GM21526 (cell line): ENCODE results near the gene ACTC1.

Experiments used
- ATAC-seq: cut with Tn5 transposase; IDR thresholded peaks from one replicate; pipeline ENCODE4 v1.9.1; 2021; ENCODE audit warnings: moderate library complexity; ENCODE audit not compliant: unreplicated experiment, low FRiP score

The ACTC1 gene

DNA sequence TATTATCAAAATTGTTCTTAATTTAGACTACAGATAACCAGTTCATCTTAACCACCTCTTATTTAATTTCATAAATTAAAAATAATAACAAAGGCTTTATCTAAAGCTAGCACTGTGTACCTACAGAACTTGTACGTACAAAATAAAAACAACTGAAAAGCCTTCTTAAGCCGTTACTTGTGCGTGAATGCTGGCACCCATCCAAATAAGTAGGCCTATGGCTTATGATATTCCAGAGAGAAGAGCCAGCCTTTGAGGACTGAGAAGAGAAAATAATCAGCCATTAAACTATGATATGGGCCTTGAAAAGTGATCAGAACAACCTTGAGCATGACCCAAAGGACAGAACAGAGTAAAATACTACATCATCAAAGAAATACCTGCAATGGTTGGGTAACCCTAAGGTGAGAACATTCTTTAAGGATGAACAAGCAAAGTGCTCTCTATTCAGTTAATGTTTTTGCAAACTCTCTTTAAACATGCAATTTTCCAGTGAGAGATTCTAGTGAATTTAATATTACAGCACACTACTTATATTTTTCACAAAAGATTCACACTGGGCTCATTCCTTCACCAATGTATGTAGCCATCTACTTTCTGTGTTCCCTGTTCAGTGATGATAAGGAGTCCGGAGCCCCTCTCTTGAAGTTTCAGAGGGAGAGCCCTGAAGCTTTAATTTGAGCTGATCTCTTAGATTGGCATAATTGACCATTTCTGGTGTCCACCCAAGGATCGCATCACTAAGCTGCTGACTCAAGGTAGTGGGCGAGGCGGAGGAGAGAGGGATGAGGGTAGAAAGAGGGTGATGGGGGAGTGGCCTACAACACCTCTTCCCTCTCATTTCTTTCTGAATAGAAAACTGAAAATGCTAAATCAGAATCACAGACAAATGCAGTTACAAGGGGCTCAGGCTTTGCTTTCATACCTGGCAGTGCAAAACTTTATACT lies 7.7 kb upstream of the ACTC1 start:
- ATAC-seq: no peak

DNA sequence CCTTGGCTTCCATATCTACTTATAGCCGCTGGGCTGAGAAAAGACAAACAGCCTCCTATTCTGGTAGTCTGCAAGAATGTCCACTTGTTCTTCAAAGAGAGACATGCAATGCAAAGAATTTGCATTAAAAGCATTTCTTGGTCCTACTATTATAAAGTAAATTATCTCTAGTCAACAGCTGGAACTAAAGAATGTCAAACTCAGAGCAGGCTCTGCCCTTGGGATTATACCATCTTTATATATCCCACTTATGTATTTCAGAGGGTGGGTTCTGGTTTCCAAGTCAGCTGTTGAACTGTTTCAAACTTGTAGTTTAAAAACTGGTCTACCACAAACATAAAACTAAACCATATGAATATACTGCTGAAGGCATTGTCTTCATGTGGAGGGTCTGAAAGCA lies 7.0 kb upstream of the ACTC1 start:
- no peak for ATAC-seq

- no peak for ATAC-seq
Measured at GRCh38 chr15:34799149-34800101, 4.1 kb upstream of the ACTC1 start.

DNA sequence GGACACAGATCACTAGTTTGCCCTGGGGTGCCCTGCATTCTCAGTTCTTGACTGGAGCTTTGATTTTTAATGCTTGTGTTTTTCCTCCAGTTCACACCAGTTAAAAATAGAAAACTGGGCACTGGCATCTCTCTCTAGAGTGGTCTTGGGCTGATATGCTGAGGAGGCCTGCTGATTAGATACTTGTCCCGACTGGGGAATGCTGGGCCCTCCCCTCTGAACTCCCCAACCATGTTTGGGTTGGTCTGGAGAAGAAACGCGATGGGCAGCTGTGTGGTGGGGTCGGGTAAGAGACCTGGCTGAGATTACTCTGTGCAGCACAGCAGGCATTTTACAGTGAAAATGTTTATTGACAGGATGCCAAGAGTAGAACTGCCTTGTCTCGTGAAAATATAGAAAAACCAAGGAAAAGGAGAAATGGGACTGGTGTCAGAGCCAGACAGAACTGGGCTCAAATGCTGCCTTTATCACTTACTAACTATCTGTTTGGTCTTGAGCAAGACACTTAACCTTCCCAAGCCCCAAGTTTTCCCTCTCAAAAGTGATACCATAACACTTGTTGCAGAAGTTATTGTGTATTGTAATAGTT lies 1.6 kb upstream of the ACTC1 start:
- ATAC-seq: no peak

DNA sequence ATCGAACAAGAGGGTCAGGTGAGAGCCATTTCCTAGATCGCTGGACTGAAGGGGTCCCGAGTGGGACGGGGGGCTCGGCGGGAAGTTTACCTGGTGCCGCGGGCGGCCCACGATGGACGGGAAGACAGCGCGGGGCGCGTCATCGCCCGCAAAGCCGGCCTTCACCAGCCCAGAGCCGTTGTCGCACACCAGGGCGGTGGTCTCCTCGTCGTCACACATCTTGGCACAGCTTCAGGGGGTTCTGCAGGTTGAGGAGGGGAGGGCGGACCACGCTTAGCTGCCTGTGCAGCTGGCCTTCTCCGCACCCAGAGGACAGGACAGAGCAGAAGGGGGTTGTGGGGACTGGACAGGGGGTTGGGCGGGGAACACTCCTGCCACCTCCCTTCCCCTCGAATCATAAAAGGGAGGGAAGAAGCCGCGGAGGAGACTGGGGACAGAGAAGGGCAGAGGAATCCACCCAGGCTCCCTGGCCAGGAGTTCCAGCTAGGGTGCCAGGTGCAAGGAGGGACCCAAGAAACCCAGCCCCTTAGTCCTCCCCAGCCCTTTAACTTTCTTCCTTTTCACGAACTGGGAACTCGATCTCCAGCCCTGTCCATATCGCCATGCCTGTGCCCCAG lies 651 bp downstream of the ACTC1 start:
- ATAC-seq: no peak

DNA sequence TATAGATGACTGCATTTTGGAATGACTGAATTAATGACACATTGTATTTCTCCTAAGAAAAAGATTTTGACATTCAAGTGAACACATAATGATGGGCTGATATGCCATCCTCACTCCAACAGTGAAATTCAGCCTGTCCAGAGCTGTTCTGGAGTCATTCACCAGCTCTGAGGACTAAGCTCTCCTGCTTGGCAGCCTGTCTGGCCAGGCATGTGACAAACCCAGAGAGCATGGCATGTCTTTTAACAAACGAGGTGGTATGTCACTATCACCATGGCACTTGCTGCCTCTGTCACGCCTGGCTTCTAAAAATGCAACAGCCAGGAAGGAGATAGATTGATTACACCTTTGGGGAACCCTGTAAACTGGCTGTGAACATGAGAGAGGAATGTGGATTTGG lies 1.4 kb downstream of the ACTC1 start:
- no peak for ATAC-seq

DNA sequence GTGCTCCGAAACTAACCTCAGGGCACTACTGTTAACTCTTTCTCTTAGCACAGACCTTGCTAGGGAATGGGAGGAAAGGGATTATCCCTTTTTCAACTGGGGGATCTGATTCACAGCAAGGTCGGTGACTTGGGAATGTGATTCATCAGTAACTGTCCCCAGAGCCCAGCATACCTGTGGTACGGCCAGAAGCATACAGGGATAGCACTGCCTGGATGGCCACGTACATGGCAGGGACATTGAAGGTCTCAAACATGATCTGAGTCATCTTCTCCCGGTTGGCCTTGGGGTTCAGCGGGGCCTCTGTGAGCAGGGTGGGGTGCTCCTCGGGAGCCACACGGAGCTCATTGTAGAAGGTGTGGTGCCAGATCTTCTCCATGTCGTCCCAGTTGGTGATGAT lies 2.3 kb downstream of the ACTC1 start:
- no peak for ATAC-seq

DNA sequence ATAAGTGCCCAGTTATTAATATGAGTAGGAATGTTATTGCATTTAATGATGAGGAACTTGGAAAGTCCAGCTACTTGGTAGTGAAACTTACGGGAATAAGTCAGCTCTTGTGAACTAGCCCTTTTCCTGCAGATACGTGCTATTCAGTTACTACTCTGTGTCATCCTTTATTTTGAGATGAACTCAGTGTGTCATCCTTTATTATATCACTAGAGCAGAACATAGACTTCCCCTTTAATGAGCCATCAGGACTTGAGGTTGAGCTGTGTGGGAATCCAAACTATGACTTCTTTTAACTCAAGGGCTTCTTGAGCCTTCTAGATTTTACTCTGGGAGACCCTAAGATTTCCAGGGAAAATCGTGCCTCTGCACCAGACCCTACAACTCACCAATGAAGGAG lies 3.6 kb downstream of the ACTC1 start:
- ATAC-seq: no peak

GRCh38 chr15:34790121-34790520 lies 5.2 kb downstream of the ACTC1 start:
- no peak for ATAC-seq

- ATAC-seq: no peak
Measured at GRCh38 chr15:34789326-34789725, 6.0 kb downstream of the ACTC1 start.

- no peak for ATAC-seq
Measured at GRCh38 chr15:34786206-34786605, 9.1 kb downstream of the ACTC1 start.

GRCh38 chr15:34783991-34784390 lies 11.4 kb downstream of the ACTC1 start:
- ATAC-seq: no peak

DNA sequence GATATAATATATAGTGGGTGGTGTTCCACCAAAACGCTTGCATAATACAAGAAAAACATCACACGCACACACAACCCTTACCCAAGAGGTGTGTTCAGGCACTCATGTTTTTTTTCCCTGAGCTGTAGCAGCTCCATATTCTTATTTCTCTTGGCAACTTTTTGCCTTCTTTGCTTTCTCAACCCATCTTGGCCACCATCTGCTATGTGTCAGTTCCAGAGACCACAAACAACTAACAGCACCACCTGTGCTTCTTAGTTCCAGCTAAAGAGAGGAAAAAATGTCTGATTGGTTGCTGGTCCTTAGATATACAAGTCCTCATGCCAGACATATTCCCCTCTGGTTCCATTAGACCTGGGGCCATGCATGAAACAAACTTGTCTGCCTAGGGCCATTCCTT lies 11.9 kb downstream of the ACTC1 start:
- ATAC-seq: no peak

GRCh38 chr15:34782901-34783300 lies 12.4 kb downstream of the ACTC1 start:
- ATAC-seq: no peak

DNA sequence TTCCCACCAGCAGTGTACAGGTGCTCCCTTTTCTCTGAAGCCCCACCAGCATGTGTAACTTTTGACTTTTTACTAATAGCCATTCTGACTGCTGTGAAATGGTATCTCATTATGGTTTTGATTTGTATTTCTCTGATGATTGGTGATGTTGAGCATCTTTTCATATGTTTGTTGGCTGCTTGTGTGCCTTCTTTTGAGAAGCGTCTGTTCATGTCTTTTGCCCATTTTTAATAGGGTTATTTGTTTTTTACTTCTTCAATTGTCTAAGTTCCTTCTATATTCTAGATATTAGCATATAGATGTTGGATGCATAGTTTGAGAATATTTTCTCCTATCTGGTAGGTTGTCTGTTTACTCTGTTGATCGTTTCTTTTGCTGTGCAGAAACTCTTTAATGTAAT lies 14.6 kb downstream of the ACTC1 start:
- ATAC-seq: no peak

DNA sequence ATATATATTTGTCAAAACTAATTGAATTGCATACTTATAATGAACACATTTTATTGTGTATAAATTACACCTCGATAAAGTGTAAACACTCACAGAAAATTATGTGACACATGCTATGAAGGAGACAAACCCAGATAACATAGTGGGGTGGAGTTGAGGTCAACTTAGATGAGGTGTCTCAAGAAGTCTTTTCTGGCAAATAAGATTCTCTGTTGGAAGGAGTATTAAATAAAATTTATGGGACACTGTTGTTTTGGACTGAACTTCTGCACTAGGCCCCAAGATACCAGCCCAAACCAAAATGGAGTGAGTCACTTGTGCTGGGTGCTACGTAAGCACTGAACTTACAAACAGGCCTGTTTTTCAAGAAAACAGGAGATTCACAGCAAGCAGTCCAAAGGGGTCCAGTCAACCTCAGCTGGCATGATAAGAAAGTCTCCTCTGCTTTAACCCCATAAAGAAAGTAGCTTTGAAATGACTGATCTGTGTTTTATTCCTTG lies 18.7 kb downstream of the ACTC1 start:
- no peak for ATAC-seq

DNA sequence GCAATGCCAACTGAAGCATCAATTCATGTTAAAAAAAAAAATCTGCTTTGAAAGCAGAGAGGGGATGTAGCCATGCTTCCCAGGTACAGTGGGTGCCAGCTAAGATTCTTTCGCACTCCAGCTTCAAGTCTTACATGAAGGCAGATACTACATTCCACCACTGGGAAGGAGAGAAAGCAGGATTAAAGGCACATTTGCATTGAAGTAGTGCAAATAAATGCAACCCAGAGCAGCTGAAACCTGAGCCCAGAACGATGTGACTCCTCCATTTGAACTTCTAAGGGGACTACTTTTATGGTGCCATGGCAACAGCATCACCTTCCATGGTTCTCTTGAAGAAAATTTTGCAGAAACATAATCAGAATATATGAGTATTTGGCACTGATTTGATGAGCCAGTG lies 21.4 kb downstream of the ACTC1 start:
- ATAC-seq: no peak

DNA sequence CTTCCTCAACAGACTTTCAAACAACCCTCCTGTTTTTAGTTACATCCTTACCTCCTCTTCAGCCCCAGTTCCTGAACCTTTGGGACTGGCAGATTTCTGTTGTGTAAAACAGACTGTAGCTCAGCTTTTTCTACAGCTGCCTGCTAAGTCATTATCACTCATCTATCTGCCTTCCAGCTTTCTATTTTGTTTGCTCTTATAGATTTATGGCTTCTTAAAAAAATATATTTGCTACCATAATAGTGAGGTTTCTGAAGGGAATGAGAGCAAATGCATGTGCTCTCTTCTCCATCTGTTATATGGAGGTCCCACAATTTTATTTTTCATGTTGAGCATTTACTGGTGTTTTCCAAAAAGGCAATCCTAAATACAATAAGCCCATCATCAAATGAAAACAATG lies 22.3 kb downstream of the ACTC1 start:
- ATAC-seq: no peak

- ATAC-seq: no peak
Measured at GRCh38 chr15:34772312-34772711, 23.0 kb downstream of the ACTC1 start.

DNA sequence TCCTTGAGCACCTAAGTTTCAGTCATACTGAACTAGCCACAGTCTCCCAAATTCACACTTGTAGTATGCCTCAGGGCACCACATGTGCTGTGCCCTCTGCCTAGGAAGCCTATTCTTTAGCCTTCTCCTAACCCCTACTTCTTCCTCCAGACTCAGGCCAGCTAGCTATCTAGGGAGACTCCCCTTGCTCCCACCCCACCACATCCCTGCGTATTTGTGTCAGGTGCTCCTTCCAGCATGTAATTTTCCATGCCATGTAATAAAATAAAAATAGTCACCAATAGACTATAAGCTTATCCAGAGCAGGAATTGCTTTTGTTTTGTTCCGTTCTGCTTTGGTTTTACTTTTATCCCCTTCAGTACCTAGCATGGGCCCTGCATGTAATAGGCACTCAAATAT lies 25.6 kb downstream of the ACTC1 start:
- ATAC-seq: no peak
